Thyroid gland (tissue), 4 donors: ENCODE results near the gene MICAL3.

Source experiments
- CTCF ChIP-seq, 6 experiments: fragments of 200-600 bp in 3 of 6; fragments of 450-650 bp in 3 of 6; sonication (generic) in 3 of 6; IDR thresholded peaks; one replicate each; pipeline ENCODE4 v1.5.1; 2016 to 2019; ENCODE audit warnings: antibody characterized with exemption in 6 of 6, mild to moderate bottlenecking in 2 of 6, inconsistent platforms in 1 of 6, moderate library complexity in 1 of 6
- POLR2A ChIP-seq, 2 donors: fragments of 450-650 bp; IDR thresholded peaks; one replicate each; pipeline ENCODE4 v1.6.1; 2017; ENCODE audit warnings: antibody characterized with exemption in 2 of 2, mild to moderate bottlenecking in 2 of 2, moderate library complexity in 1 of 2

GRCh38 chr22:17928391-17928790 is 96.0 kb downstream of the MICAL3 start:
- TF ChIP-seq CTCF (IDR thresholded peaks at IDR 0.05): no peak
- TF ChIP-seq POLR2A (IDR thresholded peaks at IDR 0.05): no peak
